Upper lobe of left lung (tissue), 4 donors: ENCODE results near the gene MUS81.

Experiments
- EP300 ChIP-seq, 4 donors: sonication (generic); formaldehyde crosslinking; IDR thresholded peaks; one replicate each; pipeline ENCODE4 v1.5.1; 2017; ENCODE audit warnings: antibody characterized with exemption in 4 of 4, control low read depth in 2 of 4
- TF ChIP-seq, protein P1 (sequence below), 6 experiments: fragments of 450-650 bp in 4 of 6; fragments of 200-600 bp in 2 of 6; sonication (generic) in 2 of 6; IDR thresholded peaks; one replicate each; pipeline ENCODE4 v1.5.1; 2016 to 2019; ENCODE audit warnings: antibody characterized with exemption in 6 of 6

- TF ChIP-seq, protein P1, sequence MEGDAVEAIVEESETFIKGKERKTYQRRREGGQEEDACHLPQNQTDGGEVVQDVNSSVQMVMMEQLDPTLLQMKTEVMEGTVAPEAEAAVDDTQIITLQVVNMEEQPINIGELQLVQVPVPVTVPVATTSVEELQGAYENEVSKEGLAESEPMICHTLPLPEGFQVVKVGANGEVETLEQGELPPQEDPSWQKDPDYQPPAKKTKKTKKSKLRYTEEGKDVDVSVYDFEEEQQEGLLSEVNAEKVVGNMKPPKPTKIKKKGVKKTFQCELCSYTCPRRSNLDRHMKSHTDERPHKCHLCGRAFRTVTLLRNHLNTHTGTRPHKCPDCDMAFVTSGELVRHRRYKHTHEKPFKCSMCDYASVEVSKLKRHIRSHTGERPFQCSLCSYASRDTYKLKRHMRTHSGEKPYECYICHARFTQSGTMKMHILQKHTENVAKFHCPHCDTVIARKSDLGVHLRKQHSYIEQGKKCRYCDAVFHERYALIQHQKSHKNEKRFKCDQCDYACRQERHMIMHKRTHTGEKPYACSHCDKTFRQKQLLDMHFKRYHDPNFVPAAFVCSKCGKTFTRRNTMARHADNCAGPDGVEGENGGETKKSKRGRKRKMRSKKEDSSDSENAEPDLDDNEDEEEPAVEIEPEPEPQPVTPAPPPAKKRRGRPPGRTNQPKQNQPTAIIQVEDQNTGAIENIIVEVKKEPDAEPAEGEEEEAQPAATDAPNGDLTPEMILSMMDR (IDR thresholded peaks at IDR 0.05): no peak
- TF ChIP-seq EP300 (IDR thresholded peaks at IDR 0.05): no peak
These were observed 36.8 kb downstream of the MUS81 start for GRCh38 chr11:65897020-65897471.
